HAP-1 (cell line): ENCODE data around the gene STC2.
"Not testable (repeated sequence)": the region's sequence is repeated elsewhere in the genome, so short reads cannot be mapped to it uniquely, and the experiment has no call there.

Experiments
- DNase-seq, 2 experiments: peaks; one replicate each; pipeline ENCODE4 v3.0.0-alpha.2; 2016 to 2020; ENCODE audit warnings: low spot score in 2 of 2
- H3K27me3 ChIP-seq: fragments of 250-450 bp; sonication (Bioruptor Pico); 2 replicates; pipeline ENCODE4 v1.5.1; 2020; ENCODE audit warnings: low read depth, mild to moderate bottlenecking, moderate library complexity
- H3K36me3 ChIP-seq: fragments of 250-450 bp; sonication (Bioruptor Pico); replicated peaks from 2 replicates; pipeline ENCODE4 v1.5.1; 2020; ENCODE audit warnings: mild to moderate bottlenecking
- H3K4me1 ChIP-seq: fragments of 250-450 bp; sonication (Bioruptor Pico); 2 replicates; pipeline ENCODE4 v1.5.1; 2020; ENCODE audit warnings: mild to moderate bottlenecking
- H3K4me3 ChIP-seq: fragments of 250-450 bp; sonication (Bioruptor Pico); 2 replicates; pipeline ENCODE4 v1.5.1; 2020; ENCODE audit warnings: mild to moderate bottlenecking, moderate library complexity
- H3K9me3 ChIP-seq: fragments of 250-450 bp; sonication (Bioruptor Pico); 2 replicates; pipeline ENCODE4 v1.5.1; 2020; ENCODE audit warnings: mild to moderate bottlenecking, moderate library complexity
- in situ Hi-C: fragments of 300-500 bp; cut with MboI; formaldehyde crosslinking; loops from 3 replicates; pipeline ENCODE4 v1.14.3; 2020; ENCODE audit warnings: low sequenced_read_pairs, inconsistent platforms, mixed read lengths

The STC2 gene

DNA sequence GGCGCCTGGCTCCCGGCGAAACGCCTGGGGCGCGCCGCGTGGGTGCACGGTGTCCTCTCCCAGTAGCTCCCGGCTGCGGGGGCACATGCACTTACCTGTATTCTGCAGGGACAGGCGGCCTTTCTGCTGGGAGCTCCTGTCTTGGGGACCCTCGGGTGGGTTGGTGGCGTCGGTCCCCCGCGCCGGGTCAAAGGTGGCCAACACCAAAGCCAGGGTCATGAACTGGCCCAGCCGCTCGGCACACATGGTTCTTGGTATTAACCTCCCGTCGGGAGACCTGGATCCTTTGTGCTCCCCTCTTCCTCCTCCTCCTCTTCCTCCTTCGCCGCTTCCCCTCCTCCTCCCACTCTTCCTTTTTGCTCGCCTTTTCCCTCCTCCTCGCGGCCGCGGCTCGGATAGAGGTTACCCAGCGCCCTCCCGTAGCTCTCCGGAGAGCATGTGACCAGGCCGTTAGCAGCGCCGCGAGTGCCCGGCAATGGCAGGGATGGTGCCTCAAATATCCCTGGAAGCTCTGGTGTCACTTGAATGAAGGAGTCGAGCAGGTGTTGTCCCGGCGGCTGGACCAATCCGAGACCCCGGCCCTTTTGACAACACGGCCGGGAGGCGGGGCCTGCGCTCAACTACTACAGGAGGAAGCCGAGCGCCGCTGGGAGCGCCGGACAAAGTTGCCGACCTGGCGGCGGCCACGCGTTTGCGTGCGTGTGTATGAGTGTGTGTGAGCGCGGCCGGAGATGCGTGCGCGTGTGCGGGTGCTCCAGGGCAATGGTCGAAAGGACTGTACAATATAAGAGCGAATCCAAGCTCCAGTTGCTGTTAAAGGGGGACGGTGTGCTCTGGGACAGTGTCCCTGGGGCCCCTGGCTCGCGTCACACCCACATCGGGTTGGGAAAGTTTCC lies at the start of gene STC2:
Gene STC2 (minus strand): TSS at position 467 of the 896 bp plus-strand sequence. CDS start 221 bp downstream, at position 246.
- peak; percentile 96 to 98 for DNase-seq
- in situ Hi-C loops = no loop called here
- Histone ChIP-seq H3K27me3 (no peaks in the 10 kb centered on the region), H3K36me3 (peaks cover 44% of the 10 kb centered on the region), H3K4me1 (peaks cover 16% of the 10 kb centered on the region), H3K4me3 (peak within 1 kb of the TSS; percentile 75), H3K9me3 (no peaks in the 10 kb centered on the region)

DNA sequence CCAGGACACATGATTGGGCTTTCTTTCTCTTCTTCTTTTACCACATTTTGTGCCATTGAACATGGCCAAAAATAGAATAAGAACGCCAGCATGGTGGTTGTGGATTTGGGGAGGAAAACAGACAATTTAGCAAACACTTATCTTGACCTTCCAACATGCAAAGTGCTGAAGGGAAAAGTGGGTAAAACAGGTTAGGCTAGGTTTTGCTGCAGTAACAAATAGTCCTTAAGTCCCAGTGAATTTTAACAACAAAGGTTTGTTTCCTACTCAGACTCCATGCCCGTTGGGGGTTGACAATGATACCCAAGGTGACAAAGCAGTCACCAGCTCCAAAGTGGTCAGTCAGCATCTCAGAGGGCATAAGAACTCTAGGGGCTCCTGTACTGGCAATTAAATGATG lies 43.2 kb upstream of the STC2 start:
- no peak overlapping the region for H3K4me3 ChIP-seq
- no peaks in the 10 kb centered on the region for H3K36me3 ChIP-seq
- in situ Hi-C loops = no loop called here
- no peaks in the 10 kb centered on the region for H3K27me3 ChIP-seq
- no peaks in the 10 kb centered on the region for H3K4me1 ChIP-seq
- H3K9me3 ChIP-seq = no peaks in the 10 kb centered on the region
- DNase-seq = no peak

DNA sequence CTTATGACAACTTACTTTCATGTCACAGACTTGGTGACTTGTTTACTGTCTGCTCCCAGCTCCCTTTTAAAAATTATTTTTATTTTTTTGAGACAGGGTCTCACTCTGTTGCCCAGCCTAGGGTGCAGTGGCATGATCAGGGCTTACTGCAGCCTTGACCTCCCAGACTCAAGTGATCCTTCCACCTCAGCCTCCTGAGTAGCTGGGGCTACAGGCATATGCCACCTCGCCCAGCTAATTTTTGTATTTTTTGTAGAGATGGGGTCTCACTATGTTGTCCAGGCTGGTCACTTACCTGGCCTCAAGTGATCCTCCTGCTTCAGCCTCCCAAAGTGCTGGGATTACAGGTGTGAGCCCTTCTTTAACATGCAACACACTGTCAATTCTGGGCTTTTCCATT lies 35.2 kb upstream of the STC2 start:
- in situ Hi-C loops, H3K27me3 ChIP-seq, DNase-seq, H3K4me1 ChIP-seq, H3K9me3 ChIP-seq, H3K4me3 ChIP-seq, H3K36me3 ChIP-seq: not testable (repeated sequence)

- in situ Hi-C loops = no loop called here
- DNase-seq = no peak
- no peaks in the 10 kb centered on the region; the same call in 1 of the 2 replicates for H3K9me3 ChIP-seq
- H3K27me3 ChIP-seq = peaks cover 11% of the 10 kb centered on the region
- no peaks in the 10 kb centered on the region for H3K36me3 ChIP-seq
- H3K4me1 ChIP-seq = no peaks in the 10 kb centered on the region
- H3K4me3 ChIP-seq = no peak overlapping the region
These were observed 27.3 kb upstream of the STC2 start for GRCh38 chr5:173355561-173355960.

- no peaks in the 10 kb centered on the region for H3K4me1 ChIP-seq
- peak; percentile 32 to 49 for DNase-seq
- H3K27me3 ChIP-seq = peaks cover 11% of the 10 kb centered on the region
- no peak overlapping the region for H3K4me3 ChIP-seq
- in situ Hi-C loops = no loop called here
- H3K9me3 ChIP-seq = no peaks in the 10 kb centered on the region; the same call in 1 of the 2 replicates
- H3K36me3 ChIP-seq = no peaks in the 10 kb centered on the region
These were observed 26.4 kb upstream of the STC2 start for GRCh38 chr5:173354645-173355044.

DNA sequence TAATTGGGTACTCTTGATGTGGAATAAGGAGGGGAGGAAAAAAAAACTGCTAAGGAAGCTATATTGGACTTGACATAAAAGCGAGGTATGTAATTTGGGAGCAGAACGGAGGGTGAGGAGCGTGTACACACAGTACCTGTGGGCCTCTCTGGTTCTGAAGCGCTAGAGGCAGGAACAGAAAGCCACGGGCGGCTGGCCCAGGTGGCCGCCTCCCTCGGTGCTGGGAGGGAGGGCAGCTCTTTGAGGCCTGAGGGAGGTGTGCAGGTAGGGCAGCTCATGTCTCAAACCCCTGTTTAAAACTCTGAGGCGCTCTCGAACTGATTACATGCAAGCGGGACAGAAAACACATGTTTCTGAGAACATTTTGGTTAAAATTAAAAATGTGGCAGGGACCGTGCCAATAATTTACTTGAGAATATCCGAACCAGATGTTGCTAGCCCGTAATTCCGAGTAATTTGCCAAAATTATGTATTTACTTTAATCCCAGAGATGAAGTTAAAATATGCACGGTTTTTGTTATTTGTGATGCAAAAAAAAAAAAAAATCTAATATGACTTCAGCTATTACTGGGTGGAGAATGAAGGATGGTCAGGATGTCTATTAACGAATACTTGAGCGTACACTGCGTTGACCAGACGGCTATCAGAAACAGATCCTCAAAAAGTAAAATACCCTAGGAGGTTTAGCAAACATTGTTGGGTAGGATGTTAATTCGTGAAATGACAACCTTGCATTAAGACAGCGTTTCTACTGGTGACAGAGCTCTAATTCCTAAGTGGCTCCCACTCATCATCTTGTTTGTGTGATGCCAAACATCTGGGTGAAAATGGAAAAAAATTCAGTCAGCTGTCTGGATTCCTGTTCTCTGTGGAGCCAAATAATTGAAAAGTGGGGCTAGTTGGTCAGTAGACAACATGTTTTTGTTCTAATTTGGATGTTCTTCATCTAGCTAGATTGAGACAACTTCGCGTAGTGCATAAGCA lies 24.4 kb upstream of the STC2 start:
- Histone ChIP-seq H3K4me1 (no peaks in the 10 kb centered on the region), H3K27me3 (peaks cover 6% of the 10 kb centered on the region), H3K9me3 (no peaks in the 10 kb centered on the region; the same call in 1 of the 2 replicates), H3K4me3 (no peak overlapping the region), H3K36me3 (no peaks in the 10 kb centered on the region)
- in situ Hi-C loops = no loop called here
- no peak for DNase-seq

GRCh38 chr5:173342813-173343755 lies 14.9 kb upstream of the STC2 start:
- no peak for DNase-seq
- H3K4me3 ChIP-seq = no peak overlapping the region
- no peaks in the 10 kb centered on the region for H3K9me3 ChIP-seq
- no peaks in the 10 kb centered on the region for H3K4me1 ChIP-seq
- in situ Hi-C loops = no loop called here
- H3K36me3 ChIP-seq = no peaks in the 10 kb centered on the region
- H3K27me3 ChIP-seq = no peaks in the 10 kb centered on the region

GRCh38 chr5:173341961-173342430 lies 13.8 kb upstream of the STC2 start:
- DNase-seq = no peak
- Histone ChIP-seq H3K27me3 (no peaks in the 10 kb centered on the region), H3K4me1 (no peaks in the 10 kb centered on the region), H3K4me3 (no peak overlapping the region), H3K36me3 (no peaks in the 10 kb centered on the region), H3K9me3 (no peaks in the 10 kb centered on the region)
- in situ Hi-C loops = no loop called here

- no peaks in the 10 kb centered on the region for H3K9me3 ChIP-seq
- H3K27me3 ChIP-seq = no peaks in the 10 kb centered on the region
- H3K4me1 ChIP-seq = no peaks in the 10 kb centered on the region
- no peaks in the 10 kb centered on the region for H3K36me3 ChIP-seq
- in situ Hi-C loops = no loop called here
- no peak overlapping the region for H3K4me3 ChIP-seq
- DNase-seq = no peak
These were observed 12.8 kb upstream of the STC2 start for GRCh38 chr5:173340984-173341383.

DNA sequence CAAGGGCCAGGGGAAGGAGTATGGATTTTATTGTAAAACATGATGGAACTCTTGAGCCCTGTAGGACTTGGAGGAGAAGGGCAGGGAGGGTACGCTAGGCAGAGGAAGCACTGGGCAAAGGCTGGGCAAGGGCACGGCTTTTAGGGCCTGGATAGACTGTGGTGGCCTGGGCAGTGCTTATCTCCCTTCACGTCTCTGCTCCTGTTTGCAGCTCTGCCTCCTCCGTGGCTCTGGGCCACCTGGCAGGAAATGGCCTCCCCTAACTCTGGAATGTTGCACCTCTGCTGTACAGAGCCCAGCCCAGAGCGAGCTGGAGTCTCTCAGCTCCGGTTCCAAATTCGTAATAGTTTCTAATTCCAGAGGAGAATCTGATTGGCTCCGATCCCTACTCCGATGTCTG lies 12.2 kb upstream of the STC2 start:
- in situ Hi-C loops = no loop called here

GRCh38 chr5:173339286-173339685 lies 11.1 kb upstream of the STC2 start:
- no peaks in the 10 kb centered on the region for H3K27me3 ChIP-seq
- in situ Hi-C loops = no loop called here

More for the DNA sequence above, 12.2 kb upstream of the STC2 start:
- no peak for DNase-seq
- no peak overlapping the region for H3K4me3 ChIP-seq
- H3K4me1 ChIP-seq = no peaks in the 10 kb centered on the region
- H3K9me3 ChIP-seq = no peaks in the 10 kb centered on the region
- no peaks in the 10 kb centered on the region for H3K27me3 ChIP-seq
- no peaks in the 10 kb centered on the region for H3K36me3 ChIP-seq

DNA sequence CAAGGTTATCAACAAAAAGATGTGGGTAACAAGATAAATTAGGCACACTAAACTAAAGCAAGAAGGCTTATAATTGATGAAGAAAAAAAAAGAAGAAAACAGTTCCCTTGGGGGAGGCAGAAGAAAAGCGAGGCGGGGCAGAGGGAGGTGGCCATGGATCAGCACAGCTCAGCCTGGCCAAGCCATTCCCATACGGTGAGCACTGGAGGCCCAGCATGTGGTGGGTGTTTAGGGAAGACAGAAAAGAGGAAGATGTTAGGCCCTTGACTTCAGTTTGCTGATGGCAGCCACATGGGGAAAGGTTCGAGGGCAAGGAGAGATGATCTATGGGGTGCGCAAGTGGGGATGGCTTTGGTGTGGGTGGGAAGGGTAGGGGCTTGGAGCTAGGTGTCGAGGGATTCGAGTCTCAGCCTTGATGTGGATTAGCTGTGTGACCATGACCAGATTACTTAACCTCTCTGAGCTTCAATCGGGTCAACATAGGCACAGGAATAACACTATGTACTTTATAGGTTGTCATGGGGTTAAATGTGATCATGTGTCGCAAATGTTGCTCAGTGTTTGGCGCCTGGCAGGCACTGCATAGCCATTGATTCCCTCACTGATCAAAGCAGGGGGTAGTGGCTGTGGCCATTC lies 10.3 kb upstream of the STC2 start:
- no peak for DNase-seq
- Histone ChIP-seq H3K4me3 (no peak overlapping the region), H3K4me1 (no peaks in the 10 kb centered on the region), H3K36me3 (no peaks in the 10 kb centered on the region), H3K9me3 (no peaks in the 10 kb centered on the region), H3K27me3 (no peaks in the 10 kb centered on the region)
- in situ Hi-C loops = no loop called here

More at GRCh38 chr5:173339286-173339685, 11.1 kb upstream of the STC2 start:
- no peaks in the 10 kb centered on the region for H3K9me3 ChIP-seq
- H3K4me3 ChIP-seq = no peak overlapping the region
- H3K4me1 ChIP-seq = no peaks in the 10 kb centered on the region
- H3K36me3 ChIP-seq = no peaks in the 10 kb centered on the region
- no peak for DNase-seq
